HFFc6 (cell line): Measurements from ENCODE around the gene MTA1. TPM values are rescaled to one million over a fixed set of nuclear protein-coding genes. Genes with fewer than 3 reads are reported as not detected.

Experiments used
- DNase-seq: peaks from one replicate; pipeline ENCODE4 v3.0.0-alpha.2; 2018
- H3K27ac Mint-ChIP-seq: 2 replicates; pipeline ENCODE4 v1.8.0; 2020; ENCODE audit warnings: mild to moderate bottlenecking, mixed read lengths
- H3K27me3 Mint-ChIP-seq: 2 replicates; pipeline ENCODE4 v1.8.0; 2021; ENCODE audit warnings: mild to moderate bottlenecking, moderate library complexity, mixed read lengths; ENCODE audit not compliant: insufficient read depth
- H3K36me3 Mint-ChIP-seq: 2 replicates; pipeline ENCODE4 v1.8.0; 2021; ENCODE audit warnings: low read depth, mixed read lengths
- H3K4me1 Mint-ChIP-seq: 2 replicates; pipeline ENCODE4 v1.8.0; 2020; ENCODE audit warnings: low read depth, mixed read lengths
- H3K4me3 Mint-ChIP-seq: 2 replicates; pipeline ENCODE4 v1.8.0; 2020; ENCODE audit warnings: mild to moderate bottlenecking, moderate library complexity, mixed read lengths
- H3K9me3 Mint-ChIP-seq: 2 replicates; pipeline ENCODE4 v1.8.0; 2020; ENCODE audit warnings: mild to moderate bottlenecking, mixed read lengths
- total RNA-seq, 6 experiments: library from RNA; stranded (reverse); fragmentation: NEBNext Ultra II Directional; extraction: Animal tissue kit (Norgen Biotek cat#: 25700); gene quantifications; 2 replicates in 1 of 6; 3 replicates in 5 of 6; pipeline ENCODE4 v1.2.3, GENCODE V29; 2021
- TF ChIP-seq, protein P1 (sequence below): fragments of 200-600 bp; sonication (generic); IDR thresholded peaks from 2 replicates; pipeline ENCODE4 v1.5.0; 2021; ENCODE audit warnings: antibody characterized with exemption, mild to moderate bottlenecking

MTA1 gene
- total RNA-seq, 6 experiments from 2014 or later, result 67.5 to 71.3 (median 69.2) TPM

DNA sequence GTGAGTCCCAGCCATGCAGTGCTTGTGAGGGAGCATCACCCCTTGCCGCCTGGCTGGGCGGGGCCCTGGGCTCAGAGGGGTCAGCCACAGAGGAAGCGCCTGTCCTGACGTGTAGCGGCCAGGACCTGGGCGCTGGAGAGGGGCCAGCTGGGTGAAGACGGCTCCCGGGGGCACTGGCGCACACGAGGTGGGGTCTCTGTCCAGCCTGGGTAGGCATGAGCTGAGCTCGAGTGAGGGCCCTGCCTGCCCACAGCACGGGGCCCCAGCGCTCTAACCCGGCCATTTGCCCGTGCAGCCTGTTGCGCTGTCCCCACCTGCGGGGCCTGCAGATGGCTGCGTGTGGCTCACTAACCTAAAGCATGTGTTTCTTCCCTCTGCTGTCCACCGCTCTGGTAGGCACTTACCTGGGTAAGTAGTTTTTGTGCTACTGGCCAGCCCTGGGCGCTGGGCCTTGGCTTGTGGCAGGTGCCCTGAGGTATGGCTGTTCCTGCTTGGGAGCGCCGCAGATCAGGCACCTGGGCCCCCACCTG is 48.4 kb downstream of the MTA1 start:
- Mint-ChIP-seq H3K27ac (no peak overlapping the region), H3K9me3 (no peaks in the 10 kb centered on the region), H3K4me3 (no peak overlapping the region), H3K4me1 (no peaks in the 10 kb centered on the region), H3K27me3 (no peaks in the 10 kb centered on the region), H3K36me3 (no peaks in the 10 kb centered on the region)
- no peak for DNase-seq
- TF ChIP-seq, protein P1, sequence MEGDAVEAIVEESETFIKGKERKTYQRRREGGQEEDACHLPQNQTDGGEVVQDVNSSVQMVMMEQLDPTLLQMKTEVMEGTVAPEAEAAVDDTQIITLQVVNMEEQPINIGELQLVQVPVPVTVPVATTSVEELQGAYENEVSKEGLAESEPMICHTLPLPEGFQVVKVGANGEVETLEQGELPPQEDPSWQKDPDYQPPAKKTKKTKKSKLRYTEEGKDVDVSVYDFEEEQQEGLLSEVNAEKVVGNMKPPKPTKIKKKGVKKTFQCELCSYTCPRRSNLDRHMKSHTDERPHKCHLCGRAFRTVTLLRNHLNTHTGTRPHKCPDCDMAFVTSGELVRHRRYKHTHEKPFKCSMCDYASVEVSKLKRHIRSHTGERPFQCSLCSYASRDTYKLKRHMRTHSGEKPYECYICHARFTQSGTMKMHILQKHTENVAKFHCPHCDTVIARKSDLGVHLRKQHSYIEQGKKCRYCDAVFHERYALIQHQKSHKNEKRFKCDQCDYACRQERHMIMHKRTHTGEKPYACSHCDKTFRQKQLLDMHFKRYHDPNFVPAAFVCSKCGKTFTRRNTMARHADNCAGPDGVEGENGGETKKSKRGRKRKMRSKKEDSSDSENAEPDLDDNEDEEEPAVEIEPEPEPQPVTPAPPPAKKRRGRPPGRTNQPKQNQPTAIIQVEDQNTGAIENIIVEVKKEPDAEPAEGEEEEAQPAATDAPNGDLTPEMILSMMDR, result no peak

DNA sequence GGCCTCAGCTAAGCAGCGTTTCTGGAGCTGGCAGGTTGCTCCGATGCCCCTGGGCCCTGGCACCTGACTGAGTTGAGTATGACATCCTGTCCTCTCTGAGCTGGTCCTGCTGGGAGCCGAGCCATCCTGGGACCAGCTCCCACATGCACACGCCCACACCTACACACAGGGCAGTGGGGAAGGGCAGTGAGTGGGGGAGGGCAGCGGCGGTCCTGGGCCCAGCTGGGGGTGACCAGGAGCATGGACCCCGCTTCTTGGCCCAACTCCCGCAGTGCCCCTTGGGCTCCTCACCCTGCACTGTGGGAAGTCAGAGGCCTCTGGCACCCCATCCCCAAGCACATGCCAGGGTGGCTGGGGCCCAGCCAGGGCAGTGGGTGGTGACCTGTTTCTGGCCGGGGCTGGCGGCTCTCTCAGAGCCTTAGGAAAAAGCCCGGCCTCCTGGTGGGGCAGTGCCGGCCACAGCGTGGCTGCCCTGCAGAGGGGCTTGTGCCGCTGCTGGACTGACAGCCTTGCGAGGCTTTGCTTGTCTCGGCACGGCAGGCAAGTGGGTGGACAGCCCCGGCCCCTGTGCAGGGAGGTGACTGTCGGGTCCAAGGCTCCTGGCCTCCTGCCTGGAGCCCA is 49.1 kb downstream of the MTA1 start:
- Mint-ChIP-seq H3K4me3 (no peak overlapping the region), H3K4me1 (no peaks in the 10 kb centered on the region), H3K27me3 (no peaks in the 10 kb centered on the region), H3K36me3 (no peaks in the 10 kb centered on the region), H3K9me3 (no peaks in the 10 kb centered on the region), H3K27ac (no peak overlapping the region)
- TF ChIP-seq, protein P1, result no peak
- DNase-seq, result no peak

DNA sequence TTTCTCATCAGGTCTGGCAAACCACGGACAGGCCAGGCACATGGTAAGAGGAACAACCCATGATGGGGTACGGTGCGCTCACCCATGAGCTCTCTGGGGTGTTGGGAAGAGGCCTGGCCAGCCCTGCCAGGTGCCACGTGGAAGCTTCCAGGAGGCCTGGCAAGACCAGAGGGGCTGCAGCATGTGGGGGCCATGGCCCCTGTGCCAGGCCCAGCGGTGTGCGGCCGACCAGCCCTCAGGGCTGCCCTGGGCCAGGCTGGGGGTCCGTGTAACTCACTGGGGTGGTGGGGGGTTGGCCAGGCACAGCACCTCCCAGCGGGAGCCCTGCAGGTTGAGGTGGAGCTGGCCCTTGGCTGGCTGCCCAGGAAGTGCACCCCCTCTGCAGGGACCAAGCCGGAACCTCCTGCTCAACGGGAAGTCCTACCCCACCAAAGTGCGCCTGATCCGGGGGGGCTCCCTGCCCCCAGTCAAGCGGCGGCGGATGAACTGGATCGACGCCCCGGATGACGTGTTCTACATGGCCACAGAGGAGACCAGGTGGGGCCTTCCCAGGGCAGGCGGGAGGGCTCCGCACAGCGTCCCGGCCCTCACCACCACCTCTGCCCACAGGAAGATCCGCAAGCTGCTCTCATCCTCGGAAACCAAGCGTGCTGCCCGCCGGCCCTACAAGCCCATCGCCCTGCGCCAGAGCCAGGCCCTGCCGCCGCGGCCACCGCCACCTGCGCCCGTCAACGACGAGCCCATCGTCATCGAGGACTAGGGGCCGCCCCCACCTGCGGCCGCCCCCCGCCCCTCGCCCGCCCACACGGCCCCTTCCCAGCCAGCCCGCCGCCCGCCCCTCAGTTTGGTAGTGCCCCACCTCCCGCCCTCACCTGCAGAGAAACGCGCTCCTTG is 50.1 kb downstream of the MTA1 start:
- no peaks in the 10 kb centered on the region for H3K9me3 Mint-ChIP-seq
- no peaks in the 10 kb centered on the region for H3K27me3 Mint-ChIP-seq
- TF ChIP-seq, protein P1, result no peak
- H3K4me1 Mint-ChIP-seq, result no peaks in the 10 kb centered on the region
- no peak overlapping the region for H3K27ac Mint-ChIP-seq
- no peak overlapping the region for H3K4me3 Mint-ChIP-seq
- no peak for DNase-seq
- H3K36me3 Mint-ChIP-seq, result no peaks in the 10 kb centered on the region

DNA sequence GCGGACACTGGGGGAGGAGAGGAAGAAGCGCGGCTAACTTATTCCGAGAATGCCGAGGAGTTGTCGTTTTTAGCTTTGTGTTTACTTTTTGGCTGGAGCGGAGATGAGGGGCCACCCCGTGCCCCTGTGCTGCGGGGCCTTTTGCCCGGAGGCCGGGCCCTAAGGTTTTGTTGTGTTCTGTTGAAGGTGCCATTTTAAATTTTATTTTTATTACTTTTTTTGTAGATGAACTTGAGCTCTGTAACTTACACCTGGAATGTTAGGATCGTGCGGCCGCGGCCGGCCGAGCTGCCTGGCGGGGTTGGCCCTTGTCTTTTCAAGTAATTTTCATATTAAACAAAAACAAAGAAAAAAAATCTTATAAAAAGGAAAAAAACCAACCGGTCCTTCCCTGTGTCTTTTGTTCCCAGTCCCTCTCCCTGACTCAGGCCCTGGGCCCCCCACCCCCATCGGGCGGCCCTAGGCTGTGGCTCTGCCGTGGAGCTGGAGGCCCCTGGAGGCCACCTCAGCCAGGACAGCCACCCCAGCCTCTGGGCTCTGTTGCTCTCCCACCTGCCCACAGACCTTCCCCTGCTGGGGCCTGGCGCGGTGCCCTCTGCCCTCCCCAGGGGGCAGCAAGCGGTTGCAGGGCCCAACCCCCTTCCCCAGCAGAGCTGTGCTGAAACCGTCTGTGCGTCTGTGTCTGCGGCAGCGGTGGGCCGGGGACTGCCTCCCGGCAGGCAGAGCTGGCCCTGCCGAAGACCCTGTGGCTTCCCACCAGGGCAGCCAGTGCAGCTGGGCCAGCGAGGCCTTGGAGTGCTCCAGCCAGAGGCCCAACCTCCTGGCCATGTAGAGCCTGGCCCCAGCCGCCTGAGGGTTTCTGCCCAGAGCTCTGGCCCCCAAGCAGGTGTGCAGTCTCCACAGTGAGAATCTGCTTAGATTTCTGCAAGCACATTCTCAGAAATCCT is 51.0 kb downstream of the MTA1 start:
- Mint-ChIP-seq H3K4me3 (no peak overlapping the region), H3K27ac (no peak overlapping the region), H3K36me3 (no peaks in the 10 kb centered on the region), H3K9me3 (no peaks in the 10 kb centered on the region), H3K4me1 (no peaks in the 10 kb centered on the region), H3K27me3 (no peaks in the 10 kb centered on the region)
- DNase-seq, result no peak
- TF ChIP-seq, protein P1, result no peak

DNA sequence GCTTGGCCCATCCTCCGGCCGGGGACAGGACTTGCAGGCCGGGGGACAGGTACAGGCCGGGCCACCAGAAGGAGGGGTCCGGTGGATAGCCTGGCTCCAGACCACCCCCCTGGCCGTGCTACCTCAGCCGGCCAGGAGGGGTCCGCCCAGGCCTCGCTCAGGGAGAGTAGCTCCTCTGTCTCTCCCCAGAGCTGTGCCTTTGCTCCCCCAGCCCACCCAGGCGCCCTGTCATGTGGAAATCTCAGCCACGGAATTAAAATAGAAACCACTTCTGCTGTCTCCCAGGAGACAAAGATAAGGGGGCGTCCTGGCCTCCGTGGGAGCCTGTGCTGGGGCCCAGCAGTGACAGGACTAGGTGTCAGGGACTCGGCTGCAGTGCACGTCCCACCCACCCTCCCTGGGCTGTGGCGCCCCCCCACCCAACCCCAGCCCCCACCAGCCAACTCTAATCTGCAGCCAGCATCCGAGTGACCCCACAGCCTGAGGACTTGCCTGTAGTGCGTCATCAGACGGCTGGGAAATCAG is 51.7 kb downstream of the MTA1 start:
- Mint-ChIP-seq H3K36me3 (no peaks in the 10 kb centered on the region), H3K27ac (no peak overlapping the region), H3K27me3 (no peaks in the 10 kb centered on the region), H3K9me3 (no peaks in the 10 kb centered on the region), H3K4me1 (no peaks in the 10 kb centered on the region), H3K4me3 (no peak overlapping the region)
- TF ChIP-seq, protein P1, result peak; percentile 38; the same call in 1 of the 2 replicates
- DNase-seq, result no peak
